Kidney capillary endothelial cell (primary cell): ENCODE results near the gene MAN1A2.

ENCODE experiments used
- DNase-seq: peaks from one replicate; pipeline ENCODE4 v3.0.0-alpha.2; 2018; ENCODE audit warnings: low spot score

MAN1A2 gene

GRCh38 chr1:117362986-117363385, 4.3 kb upstream of the MAN1A2 start:
- DNase-seq: no peak

GRCh38 chr1:117363571-117364048, 3.6 kb upstream of the MAN1A2 start:
- no peak for DNase-seq

GRCh38 chr1:117364240-117364639, 3.0 kb upstream of the MAN1A2 start:
- no peak for DNase-seq

GRCh38 chr1:117365350-117366176, 1.7 kb upstream of the MAN1A2 start:
- DNase-seq: no peak

- DNase-seq: peak; percentile 74
Observed at GRCh38 chr1:117366177-117367045, 838 bp upstream of the MAN1A2 start.

GRCh38 chr1:117368116-117369108, 1.2 kb downstream of the MAN1A2 start:
- DNase-seq: no peak

GRCh38 chr1:117370071-117370470, 2.8 kb downstream of the MAN1A2 start:
- no peak for DNase-seq

GRCh38 chr1:117370509-117370908, 3.3 kb downstream of the MAN1A2 start:
- DNase-seq: no peak

- DNase-seq: no peak
Observed at GRCh38 chr1:117371441-117372151, 4.3 kb downstream of the MAN1A2 start.

GRCh38 chr1:117372863-117373412, 5.7 kb downstream of the MAN1A2 start:
- no peak for DNase-seq

GRCh38 chr1:117373932-117374331, 6.7 kb downstream of the MAN1A2 start:
- DNase-seq: no peak

GRCh38 chr1:117375327-117375726, 8.1 kb downstream of the MAN1A2 start:
- no peak for DNase-seq

GRCh38 chr1:117387060-117387633, 19.9 kb downstream of the MAN1A2 start:
- DNase-seq: no peak

- no peak for DNase-seq
Observed at GRCh38 chr1:117388328-117388727, 21.1 kb downstream of the MAN1A2 start.

GRCh38 chr1:117389284-117389683, 22.0 kb downstream of the MAN1A2 start:
- no peak for DNase-seq

- DNase-seq: no peak
Observed at GRCh38 chr1:117389779-117390178, 22.5 kb downstream of the MAN1A2 start.

GRCh38 chr1:117392771-117393170, 25.5 kb downstream of the MAN1A2 start:
- no peak for DNase-seq

GRCh38 chr1:117396074-117396473, 28.8 kb downstream of the MAN1A2 start:
- DNase-seq: no peak

- DNase-seq: no peak
Observed at GRCh38 chr1:117396636-117397035, 29.4 kb downstream of the MAN1A2 start.

- DNase-seq: no peak
Observed at GRCh38 chr1:117398957-117399356, 31.7 kb downstream of the MAN1A2 start.
